ENCODE measurements around the gene TNFAIP3.

- TF ChIP-seq CTCF (IDR thresholded peaks at IDR 0.05) (no peak), POLR2A (IDR thresholded peaks at IDR 0.05) (no peak)
These were observed 8.0 kb upstream of the TNFAIP3 start for GRCh38 chr6:137859025-137859424.

All from thyroid gland (tissue), 4 donors.